Raji (cell line): ENCODE results near the gene TMEM147.

Source experiments
- POLR2A ChIP-seq: IDR thresholded peaks from 2 replicates; pipeline ENCODE4 v1.6.1; 2011; ENCODE audit warnings: low read depth, low read length, control low read depth; ENCODE audit not compliant: insufficient read depth

The TMEM147 gene

GRCh38 chr19:35596366-35596999 lies 51.1 kb downstream of the TMEM147 start:
- TF ChIP-seq POLR2A: no peak
